ENCODE results near the gene RWDD4. TPM values are rescaled to one million over a fixed set of nuclear protein-coding genes. Genes with fewer than 3 reads are reported as not detected.

The RWDD4 gene
- polyA plus RNA-seq (12.1 to 25.5 TPM (median 17.4 TPM) in 3 replicates), polyA minus RNA-seq (0.95 to 6.6 TPM (median 2.9 TPM) in 3 replicates)
- 18.1 TPM for polyA plus RNA-seq (2011; ENCODE audit: low read depth)
- 15.0 and 21.0 TPM in 2 replicates for polyA plus RNA-seq (2011; cell fraction: cytosol; rRNA removed)
- 9.5 TPM in 2 replicates for polyA plus RNA-seq (2011; cell fraction: nucleus; rRNA removed)
- 16.7 and 17.4 TPM in 2 replicates for polyA plus RNA-seq (2012; ENCODE audit: low replicate concordance)
- polyA minus RNA-seq (2011; cell fraction: cytosol; rRNA and poly(A)+ RNA removed): 14.2 TPM
- 2.5 and 3.3 TPM in 2 replicates for polyA minus RNA-seq (2011; cell fraction: nucleus; rRNA and poly(A)+ RNA removed)

DNA sequence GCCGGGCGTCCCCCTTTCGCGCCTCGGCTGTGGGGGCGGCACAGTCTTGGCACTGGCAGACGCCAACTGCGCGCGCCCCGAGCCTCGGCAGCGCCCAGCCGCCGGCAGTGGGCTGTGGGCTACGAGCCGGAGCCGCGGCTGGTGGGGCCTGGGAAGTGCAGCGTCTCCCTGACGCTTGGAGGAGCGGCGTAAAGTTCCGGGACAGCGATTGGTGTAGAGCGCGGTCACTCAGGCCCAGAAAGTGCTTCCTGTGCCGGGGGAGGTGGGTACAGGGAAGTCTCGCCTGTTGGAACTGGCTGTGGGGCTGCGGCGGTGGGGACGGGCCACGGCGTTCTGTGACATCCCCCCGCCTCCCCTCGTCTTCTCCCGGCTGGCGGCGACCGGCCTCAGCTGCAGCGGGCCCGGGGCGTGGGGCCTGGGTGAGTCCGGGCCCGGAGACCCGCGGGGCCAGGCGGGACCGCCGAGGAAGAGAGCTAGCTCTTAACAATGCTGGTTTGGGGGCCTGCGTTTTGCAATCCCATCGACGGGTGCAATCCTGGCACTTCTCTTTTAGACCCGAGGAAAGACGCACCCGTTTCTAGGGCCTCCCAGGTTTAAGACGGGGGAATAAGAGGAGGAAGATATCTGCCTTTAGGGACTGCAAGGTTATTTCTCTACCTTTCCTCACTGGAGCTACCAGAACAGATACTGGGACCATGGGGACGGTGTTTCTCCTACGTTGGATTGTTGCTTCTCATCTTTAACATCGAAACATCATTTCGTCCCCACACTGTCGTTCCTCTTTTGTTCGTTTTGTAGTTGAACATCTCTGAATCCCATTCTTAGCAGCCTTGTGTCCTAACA is at the start of gene RWDD4, which contains the start of gene TRAPPC11:
RWDD4 (minus strand) TSS at position 157 of the 843 bp plus-strand sequence. CDS start 233 bp downstream, outside the sequence.
TRAPPC11 (plus strand) TSS at position 265 of the 843 bp plus-strand sequence. CDS start 4,575 bp downstream, outside the sequence.
- Histone ChIP-seq H3K9ac (ENCODE audit: control insufficient read depth, extremely low read depth, insufficient read depth, low read length) (peak within 1 kb of the TSS; percentile 92), H2AFZ (ENCODE audit: control insufficient read depth, low read length) (peak within 1 kb of the TSS; percentile 93), H3K4me2 (ENCODE audit: control insufficient read depth, extremely low read depth, insufficient read depth, low read depth, low read length) (peak within 1 kb of the TSS; percentile 88), H3K9me3 (ENCODE audit: control insufficient read depth, low read depth, low read length) (no peaks in the 10 kb centered on the region), H3K4me1 (ENCODE audit: control insufficient read depth, extremely low read depth, insufficient read depth, low read length) (peaks cover 3% of the 10 kb centered on the region), H3K27me3 (ENCODE audit: control insufficient read depth, extremely low read depth, insufficient read depth, low read length) (no peaks in the 10 kb centered on the region), H4K20me1 (ENCODE audit: control insufficient read depth, extremely low read depth, insufficient read depth, low read length) (no peaks in the 10 kb centered on the region), H3K4me3 (ENCODE audit: control insufficient read depth in 2 of 3, extremely low read depth in 1 of 3, insufficient read depth in 2 of 3, low read depth in 1 of 3, low read length in 3 of 3) (peak within 1 kb of the TSS; percentile 68 to 97 (median 75)), H3K79me2 (ENCODE audit: control insufficient read depth, insufficient read depth, low read length) (peaks cover 41% of the 10 kb centered on the region), H3K27ac (ENCODE audit: control insufficient read depth, insufficient read depth, low read length) (peak within 1 kb of the TSS; percentile 94), H3K9me1 (ENCODE audit: control insufficient read depth, extremely low read depth, insufficient read depth, low read length) (no peaks in the 10 kb centered on the region), H3K36me3 (ENCODE audit: control insufficient read depth in 2 of 2, extremely low read depth in 1 of 2, insufficient read depth in 2 of 2, low read length in 2 of 2) (peaks cover 0 to 4% of the 10 kb centered on the region in 2 experiments)
- FAIRE-seq: no peak
- dilution Hi-C loops (cut with MboI; ENCODE audit: extremely low pct_ligation_motif_present, low sequenced_read_pairs): no loop called here
- no peak for TF ChIP-seq EZH2 (IDR thresholded peaks at IDR 0.05; ENCODE audit: low read length)
- TF ChIP-seq, protein P1, sequence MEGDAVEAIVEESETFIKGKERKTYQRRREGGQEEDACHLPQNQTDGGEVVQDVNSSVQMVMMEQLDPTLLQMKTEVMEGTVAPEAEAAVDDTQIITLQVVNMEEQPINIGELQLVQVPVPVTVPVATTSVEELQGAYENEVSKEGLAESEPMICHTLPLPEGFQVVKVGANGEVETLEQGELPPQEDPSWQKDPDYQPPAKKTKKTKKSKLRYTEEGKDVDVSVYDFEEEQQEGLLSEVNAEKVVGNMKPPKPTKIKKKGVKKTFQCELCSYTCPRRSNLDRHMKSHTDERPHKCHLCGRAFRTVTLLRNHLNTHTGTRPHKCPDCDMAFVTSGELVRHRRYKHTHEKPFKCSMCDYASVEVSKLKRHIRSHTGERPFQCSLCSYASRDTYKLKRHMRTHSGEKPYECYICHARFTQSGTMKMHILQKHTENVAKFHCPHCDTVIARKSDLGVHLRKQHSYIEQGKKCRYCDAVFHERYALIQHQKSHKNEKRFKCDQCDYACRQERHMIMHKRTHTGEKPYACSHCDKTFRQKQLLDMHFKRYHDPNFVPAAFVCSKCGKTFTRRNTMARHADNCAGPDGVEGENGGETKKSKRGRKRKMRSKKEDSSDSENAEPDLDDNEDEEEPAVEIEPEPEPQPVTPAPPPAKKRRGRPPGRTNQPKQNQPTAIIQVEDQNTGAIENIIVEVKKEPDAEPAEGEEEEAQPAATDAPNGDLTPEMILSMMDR (optimal IDR thresholded peaks at IDR 0.05 in 1 of 3, IDR thresholded peaks at IDR 0.05 in 1 of 3, conservative IDR thresholded peaks at IDR 0.05 in 1 of 3; ENCODE audit: extremely low read depth in 1 of 3, insufficient read depth in 2 of 3, low read length in 3 of 3): peak in 1 of 3 experiments; percentile 35
- peak; percentile 81 for DNase-seq (ENCODE audit: low read depth, low spot score)

DNA sequence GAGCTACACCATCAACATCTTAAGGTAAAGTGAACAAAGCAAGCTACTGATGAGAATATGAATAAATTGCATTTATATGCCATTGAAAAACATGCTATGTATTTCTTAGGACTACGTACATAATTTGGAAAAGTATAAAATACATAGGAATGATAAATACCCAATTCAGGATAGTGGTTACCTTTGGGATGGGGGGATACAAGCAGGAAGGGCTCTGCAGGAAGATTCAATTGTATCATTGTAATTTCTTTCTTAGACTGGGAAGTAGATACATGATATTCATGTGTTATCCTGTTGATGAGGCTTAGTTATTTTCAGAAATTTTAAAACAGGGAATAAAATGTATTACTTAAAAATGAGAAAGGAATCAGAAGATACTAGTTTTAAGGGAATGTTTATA is 43.5 kb upstream of the RWDD4 start:
- no peak overlapping the region for H3K9ac ChIP-seq (ENCODE audit: control insufficient read depth, extremely low read depth, insufficient read depth, low read length)
- H3K4me2 ChIP-seq (ENCODE audit: control insufficient read depth, extremely low read depth, insufficient read depth, low read depth, low read length): no peak overlapping the region
- dilution Hi-C loops (cut with MboI; ENCODE audit: extremely low pct_ligation_motif_present, low sequenced_read_pairs): no loop called here
- H3K4me3 ChIP-seq (ENCODE audit: control insufficient read depth in 2 of 3, extremely low read depth in 1 of 3, insufficient read depth in 2 of 3, low read depth in 1 of 3, low read length in 3 of 3): no peak overlapping the region
- no peak overlapping the region for H3K27ac ChIP-seq (ENCODE audit: control insufficient read depth, insufficient read depth, low read length)
- no peaks in the 10 kb centered on the region for H3K9me1 ChIP-seq (ENCODE audit: control insufficient read depth, extremely low read depth, insufficient read depth, low read length)
- H3K4me1 ChIP-seq (ENCODE audit: control insufficient read depth, extremely low read depth, insufficient read depth, low read length): no peaks in the 10 kb centered on the region
- H3K36me3 ChIP-seq (ENCODE audit: control insufficient read depth in 2 of 2, extremely low read depth in 1 of 2, insufficient read depth in 2 of 2, low read length in 2 of 2): peaks cover 8 to 14% of the 10 kb centered on the region in 2 experiments
- H2AFZ ChIP-seq (ENCODE audit: control insufficient read depth, low read length): no peak overlapping the region
- no peak for TF ChIP-seq EZH2 (IDR thresholded peaks at IDR 0.05; ENCODE audit: low read length)
- TF ChIP-seq, protein P1 (optimal IDR thresholded peaks at IDR 0.05 in 1 of 3, IDR thresholded peaks at IDR 0.05 in 1 of 3, conservative IDR thresholded peaks at IDR 0.05 in 1 of 3; ENCODE audit: extremely low read depth in 1 of 3, insufficient read depth in 2 of 3, low read length in 3 of 3): no peak
- no peaks in the 10 kb centered on the region for H3K27me3 ChIP-seq (ENCODE audit: control insufficient read depth, extremely low read depth, insufficient read depth, low read length)
- H3K9me3 ChIP-seq (ENCODE audit: control insufficient read depth, low read depth, low read length): no peaks in the 10 kb centered on the region
- FAIRE-seq (no peak), DNase-seq (ENCODE audit: low read depth, low spot score) (no peak)
- H3K79me2 ChIP-seq (ENCODE audit: control insufficient read depth, insufficient read depth, low read length): no peaks in the 10 kb centered on the region
- H4K20me1 ChIP-seq (ENCODE audit: control insufficient read depth, extremely low read depth, insufficient read depth, low read length): no peaks in the 10 kb centered on the region

All from keratinocyte (primary cell).